ENCODE measurements around the gene RORC.

GRCh38 chr1:151813271-151813977, 18.2 kb downstream of the RORC start:
- TF ChIP-seq CTCF (IDR thresholded peaks at IDR 0.05): no peak
- TF ChIP-seq POLR2A (IDR thresholded peaks at IDR 0.05): no peak
